Endothelial cell of umbilical vein (primary cell): ENCODE data around the gene TCTN2. TPM values are rescaled to one million over a fixed set of nuclear protein-coding genes. Genes with fewer than 3 reads are reported as not detected.

Experiments
- BruUV-seq: library from RNA; stranded (reverse); fragments of 400-500 nt; replicated peaks from 2 replicates; lab custom pipeline; 2021; lab: Mats Ljungman, UMichigan
- CTCF ChIA-PET: fragments of 300-600, 350-600 bp; sonication (Branson Sonifier 250); formaldehyde crosslinking; loops from one replicate; lab custom pipeline; 2021; ENCODE audit warnings: antibody characterized with exemption, inconsistent platforms; lab: Charles Lee
- POLR2A ChIA-PET: fragments of 300-600, 350-600 bp; sonication (Branson Sonifier 250); formaldehyde crosslinking; loops from one replicate; lab custom pipeline; 2021; ENCODE audit warnings: antibody characterized with exemption, inconsistent platforms; lab: Charles Lee
- DNase-seq: peaks from one replicate; pipeline ENCODE4 v3.0.0-alpha.2; 2011; ENCODE audit warnings: low read depth, low spot score
- FAIRE-seq: peaks from 2 replicates; lab custom pipeline; 2011; peaks lifted over from hg19 to GRCh38; lab: Jason Lieb, UNC
- H2AFZ ChIP-seq: 2 replicates; pipeline ENCODE4 v1.6.0; 2012; ENCODE audit warnings: low read depth, low read length, control low read depth, inconsistent platforms
- H3K27ac ChIP-seq: 2 replicates; pipeline ENCODE4 v1.5.1; 2011; ENCODE audit warnings: low read depth, mild to moderate bottlenecking, control low read depth, low read length, moderate library complexity; ENCODE audit not compliant: insufficient read depth
- H3K27me3 ChIP-seq, 2 experiments: 2 replicates each; pipeline versions ENCODE4 v1.6.0 to v1.6.1; 2011; ENCODE audit warnings: low read length in 2 of 2, mixed read lengths in 1 of 2; ENCODE audit not compliant: control insufficient read depth in 2 of 2, insufficient read depth in 2 of 2
- H3K36me3 ChIP-seq, 2 experiments: 2 replicates in 1 of 2; 3 replicates in 1 of 2; pipeline ENCODE4 v1.5.1; 2011; ENCODE audit warnings: low read length in 2 of 2, mild to moderate bottlenecking in 1 of 2, moderate library complexity in 1 of 2; ENCODE audit not compliant: control insufficient read depth in 2 of 2, insufficient read depth in 2 of 2; ENCODE audit errors: extremely low read depth in 1 of 2
- H3K4me1 ChIP-seq: 3 replicates; pipeline ENCODE4 v1.5.1; 2011; ENCODE audit warnings: mild to moderate bottlenecking, low read length; ENCODE audit not compliant: control insufficient read depth, insufficient read depth; ENCODE audit errors: extremely low read depth
- H3K4me2 ChIP-seq: 2 replicates; pipeline ENCODE4 v1.6.1; 2011; ENCODE audit warnings: low read length, control low read depth, mixed read lengths; ENCODE audit not compliant: insufficient read depth
- H3K4me3 ChIP-seq, 3 experiments: fragments of 200-600 bp in 1 of 3; sonication (generic), shearing (Covaris generic) in 1 of 3; replicated peaks in 1 of 3; 2 replicates each; pipeline ENCODE4 v1.5.1; 2011 to 2016; ENCODE audit warnings: control low read depth in 3 of 3, low read length in 3 of 3, mild to moderate bottlenecking in 2 of 3, inconsistent platforms in 1 of 3, low read depth in 1 of 3, moderate library complexity in 1 of 3; ENCODE audit not compliant: insufficient read depth in 1 of 3
- H3K79me2 ChIP-seq: 2 replicates; pipeline ENCODE4 v1.6.0; 2012; ENCODE audit warnings: low read length, inconsistent platforms; ENCODE audit not compliant: control insufficient read depth, insufficient read depth
- H3K9ac ChIP-seq: replicated peaks from 2 replicates; pipeline ENCODE3; 2011; ENCODE audit warnings: low read length, control low read depth; ENCODE audit not compliant: insufficient read depth; ENCODE audit errors: extremely low read depth
- H3K9me1 ChIP-seq: replicated peaks from 3 replicates; pipeline ENCODE4 v1.6.0; 2011; ENCODE audit warnings: mild to moderate bottlenecking, low read length; ENCODE audit not compliant: control insufficient read depth, insufficient read depth; ENCODE audit errors: extremely low read depth
- H3K9me3 ChIP-seq: replicated peaks from 2 replicates; pipeline ENCODE4 v1.5.1; 2012; ENCODE audit warnings: low read length, inconsistent platforms; ENCODE audit not compliant: control insufficient read depth, insufficient read depth
- H4K20me1 ChIP-seq: replicated peaks from 2 replicates; pipeline ENCODE3; 2011; ENCODE audit warnings: mild to moderate bottlenecking, low read length; ENCODE audit not compliant: control insufficient read depth, insufficient read depth; ENCODE audit errors: extremely low read depth
- EZH2 ChIP-seq: IDR thresholded peaks from 2 replicates; pipeline ENCODE4 v1.6.1; 2012; ENCODE audit warnings: borderline replicate concordance, low read depth, mild to moderate bottlenecking, moderate library complexity, low read length, inconsistent platforms; ENCODE audit not compliant: severe bottlenecking
- FOS ChIP-seq: IDR thresholded peaks from 2 replicates; pipeline ENCODE4 v1.6.1; 2011; ENCODE audit warnings: mild to moderate bottlenecking, low read length, moderate library complexity, borderline replicate concordance; ENCODE audit not compliant: insufficient read depth
- GATA2 ChIP-seq: IDR thresholded peaks from 2 replicates; pipeline ENCODE4 v1.7.0; 2011; ENCODE audit warnings: low read depth, mild to moderate bottlenecking, moderate library complexity, mixed read lengths, low read length; ENCODE audit not compliant: insufficient read length, insufficient read depth
- JUN ChIP-seq: IDR thresholded peaks from 2 replicates; pipeline ENCODE4 v1.6.1; 2011; ENCODE audit warnings: borderline replicate concordance, low read depth; ENCODE audit not compliant: insufficient read length, insufficient read depth
- MYC ChIP-seq: IDR thresholded peaks from one replicate; pipeline ENCODE4 v1.6.1; 2011; ENCODE audit warnings: mild to moderate bottlenecking, low read depth, low read length
- POLR2A ChIP-seq: IDR thresholded peaks from 2 replicates; pipeline ENCODE4 v1.6.1; 2012; ENCODE audit warnings: low read depth, mild to moderate bottlenecking, control low read depth, low read length
- POLR2AphosphoS5 ChIP-seq: IDR thresholded peaks from 2 replicates; pipeline ENCODE4 v1.6.1; 2012; ENCODE audit warnings: low read depth, mild to moderate bottlenecking, control low read depth, low read length, moderate library complexity; ENCODE audit not compliant: insufficient read depth
- dilution Hi-C: fragments of 300-500 bp; cut with MboI; formaldehyde crosslinking; loops from one replicate; pipeline ENCODE4 v1.15.0; 2019; ENCODE audit warnings: low sequenced_read_pairs; ENCODE audit not compliant: extremely low pct_ligation_motif_present
- intact Hi-C: fragments of 100-400 bp; cut with micrococcal nuclease; formaldehyde crosslinking; loops from one replicate; pipeline ENCODE4 v1.10.0; 2022
- polyA plus RNA-seq, 4 experiments: library from polyadenylated mRNA; depleted of rRNA in 3 of 4; stranded (reverse) in 3 of 4; unstranded in 1 of 4; fragments of >200 nt; gene quantifications; 2 replicates each; pipeline versions ENCODE4 v1.2.1 to v1.2.3, GENCODE V29; 2011 to 2012; ENCODE audit warnings: missing spikeins in 1 of 4
- total RNA-seq: library from RNA; stranded (reverse); gene quantifications from 2 replicates; pipeline ENCODE4 v1.2.3, GENCODE V29; 2021
- TF ChIP-seq, protein P1 (sequence below): IDR thresholded peaks from 2 replicates; pipeline ENCODE4 v1.6.1; 2011; ENCODE audit not compliant: insufficient read depth, insufficient read length
- TF ChIP-seq, protein P2 (sequence below), 2 donors: IDR thresholded peaks; 1 replicate in 1 of 2; 2 replicates in 1 of 2; pipeline ENCODE4 v1.5.1; 2011; ENCODE audit warnings: low read length in 2 of 2, mild to moderate bottlenecking in 2 of 2, moderate library complexity in 2 of 2, control low read depth in 1 of 2, inconsistent platforms in 1 of 2, low read depth in 1 of 2; ENCODE audit not compliant: insufficient read depth in 1 of 2; ENCODE audit errors: extremely low read depth in 1 of 2

TCTN2 gene
- total and polyA plus RNA-seq, 2 donors (not counting 3 experiments of a cell fraction or from before 2014, with no cell fraction given) = 11.2 to 16.7 TPM

DNA sequence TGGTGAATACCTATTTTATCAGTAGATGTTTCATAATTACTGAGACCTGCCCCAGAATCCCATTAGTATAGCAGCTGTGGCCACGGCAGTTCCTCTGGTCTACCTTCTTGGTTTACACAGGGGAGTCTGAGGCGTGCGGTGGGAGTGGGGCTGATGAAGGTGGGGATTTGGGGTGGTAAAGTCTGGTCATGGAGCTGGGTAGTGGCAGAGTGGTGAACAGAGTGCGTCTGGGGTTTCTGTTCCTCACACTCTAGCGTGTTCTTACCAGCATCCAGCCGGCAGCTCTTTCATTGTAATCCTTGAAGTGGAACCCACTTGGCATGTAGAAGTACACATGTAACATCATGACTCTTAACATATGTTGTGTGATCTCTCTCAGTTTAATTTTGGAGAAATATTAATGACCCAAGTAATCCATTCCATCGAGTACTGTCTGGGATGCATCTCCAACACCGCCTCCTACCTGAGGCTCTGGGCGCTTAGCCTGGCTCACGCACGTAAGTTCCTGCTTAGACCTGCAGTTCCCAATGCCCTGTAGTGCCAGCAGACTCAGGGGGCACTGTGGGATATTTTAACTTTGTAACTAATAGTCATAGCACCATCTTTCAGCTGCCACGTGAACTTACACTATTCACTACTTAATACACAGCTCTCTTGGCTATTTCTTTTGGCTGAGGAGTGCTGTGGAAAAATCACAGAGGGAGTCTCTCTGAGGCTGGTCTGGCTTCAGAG lies 83.3 kb downstream of the TCTN2 start:
- Histone ChIP-seq H3K27me3 (no peaks in the 10 kb centered on the region), H3K9me3 (no peaks in the 10 kb centered on the region), H4K20me1 (no peaks in the 10 kb centered on the region), H3K4me3 (no peak overlapping the region), H3K36me3 (peaks cover 7 to 19% of the 10 kb centered on the region in 2 experiments), H3K27ac (no peak overlapping the region), H3K4me1 (no peaks in the 10 kb centered on the region), H3K79me2 (no peaks in the 10 kb centered on the region), H3K4me2 (no peak overlapping the region), H3K9ac (no peak overlapping the region), H3K9me1 (no peaks in the 10 kb centered on the region), H2AFZ (no peak overlapping the region)
- TF ChIP-seq POLR2AphosphoS5 = no peak
- TF ChIP-seq JUN = no peak
- no peak for TF ChIP-seq EZH2
- no peak for TF ChIP-seq MYC
- TF ChIP-seq FOS = no peak
- TF ChIP-seq, protein P1, sequence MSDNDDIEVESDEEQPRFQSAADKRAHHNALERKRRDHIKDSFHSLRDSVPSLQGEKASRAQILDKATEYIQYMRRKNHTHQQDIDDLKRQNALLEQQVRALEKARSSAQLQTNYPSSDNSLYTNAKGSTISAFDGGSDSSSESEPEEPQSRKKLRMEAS = no peak
- no peak for TF ChIP-seq GATA2
- TF ChIP-seq, protein P2, sequence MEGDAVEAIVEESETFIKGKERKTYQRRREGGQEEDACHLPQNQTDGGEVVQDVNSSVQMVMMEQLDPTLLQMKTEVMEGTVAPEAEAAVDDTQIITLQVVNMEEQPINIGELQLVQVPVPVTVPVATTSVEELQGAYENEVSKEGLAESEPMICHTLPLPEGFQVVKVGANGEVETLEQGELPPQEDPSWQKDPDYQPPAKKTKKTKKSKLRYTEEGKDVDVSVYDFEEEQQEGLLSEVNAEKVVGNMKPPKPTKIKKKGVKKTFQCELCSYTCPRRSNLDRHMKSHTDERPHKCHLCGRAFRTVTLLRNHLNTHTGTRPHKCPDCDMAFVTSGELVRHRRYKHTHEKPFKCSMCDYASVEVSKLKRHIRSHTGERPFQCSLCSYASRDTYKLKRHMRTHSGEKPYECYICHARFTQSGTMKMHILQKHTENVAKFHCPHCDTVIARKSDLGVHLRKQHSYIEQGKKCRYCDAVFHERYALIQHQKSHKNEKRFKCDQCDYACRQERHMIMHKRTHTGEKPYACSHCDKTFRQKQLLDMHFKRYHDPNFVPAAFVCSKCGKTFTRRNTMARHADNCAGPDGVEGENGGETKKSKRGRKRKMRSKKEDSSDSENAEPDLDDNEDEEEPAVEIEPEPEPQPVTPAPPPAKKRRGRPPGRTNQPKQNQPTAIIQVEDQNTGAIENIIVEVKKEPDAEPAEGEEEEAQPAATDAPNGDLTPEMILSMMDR (IDR thresholded peaks at IDR 0.05; ENCODE audit: extremely low read depth in 1 of 2, insufficient read depth in 1 of 2, low read depth in 1 of 2, low read length in 2 of 2) = no peak
- TF ChIP-seq POLR2A = no peak
- intact Hi-C loops = no loop called here
- FAIRE-seq (no peak), DNase-seq (no peak)
- dilution Hi-C loops = no loop called here
- BruUV-seq = no TSS peak
- ChIA-PET CTCF (no interaction called here), POLR2A (no interaction called here)
